AG04450 (cell line): Measurements from ENCODE around the gene DBX2. TPM values are rescaled to one million over a fixed set of nuclear protein-coding genes. Genes with fewer than 3 reads are reported as not detected.
A peak's percentile ranks its signal among the peaks of the same experiment; 100 is the strongest.

Source experiments
- CTCF ChIA-PET: fragments of 300-600, 350-600 bp; formaldehyde crosslinking; extraction: SDS; loops from one replicate; lab custom pipeline; 2022; ENCODE audit warnings: antibody characterized with exemption, inconsistent platforms; lab: Charles Lee
- POLR2A ChIA-PET: fragments of 350-600 bp; formaldehyde crosslinking; extraction: SDS; loops from one replicate; lab custom pipeline; 2021; ENCODE audit warnings: antibody characterized with exemption, inconsistent platforms; lab: Yijun Ruan, JAX
- DNase-seq: peaks from one replicate; pipeline ENCODE4 v3.0.0-alpha.2; 2011; ENCODE audit warnings: low read depth, low spot score
- H3K27ac ChIP-seq: one replicate; pipeline ENCODE4 v1.5.1; 2012; ENCODE audit warnings: low read depth, low read length, control low read depth
- H3K27me3 ChIP-seq: one replicate; pipeline ENCODE4 v1.6.0; 2012; ENCODE audit warnings: low read length; ENCODE audit not compliant: control insufficient read depth, insufficient read depth
- H3K4me3 ChIP-seq: 2 replicates; pipeline ENCODE4 v1.5.1; 2011; ENCODE audit warnings: mild to moderate bottlenecking, low read depth, low read length, control low read depth
- H3K9me3 ChIP-seq: 2 replicates; pipeline ENCODE4 v1.5.1; 2012; ENCODE audit warnings: low read length; ENCODE audit not compliant: control insufficient read depth, insufficient read depth
- polyA plus RNA-seq: library from polyadenylated mRNA; depleted of rRNA; stranded (reverse); fragments of >200 nt; gene quantifications from 2 replicates; pipeline ENCODE4 v1.2.3, GENCODE V29; 2011
- TF ChIP-seq, protein P1 (sequence below): IDR thresholded peaks from 2 replicates; pipeline ENCODE4 v1.5.1; 2011; ENCODE audit warnings: low read depth, low read length, control low read depth, inconsistent platforms

The DBX2 gene
- polyA plus RNA-seq, 1 experiment: not detected

- ChIA-PET POLR2A (no interaction called here), CTCF (no interaction called here)
- TF ChIP-seq, protein P1, sequence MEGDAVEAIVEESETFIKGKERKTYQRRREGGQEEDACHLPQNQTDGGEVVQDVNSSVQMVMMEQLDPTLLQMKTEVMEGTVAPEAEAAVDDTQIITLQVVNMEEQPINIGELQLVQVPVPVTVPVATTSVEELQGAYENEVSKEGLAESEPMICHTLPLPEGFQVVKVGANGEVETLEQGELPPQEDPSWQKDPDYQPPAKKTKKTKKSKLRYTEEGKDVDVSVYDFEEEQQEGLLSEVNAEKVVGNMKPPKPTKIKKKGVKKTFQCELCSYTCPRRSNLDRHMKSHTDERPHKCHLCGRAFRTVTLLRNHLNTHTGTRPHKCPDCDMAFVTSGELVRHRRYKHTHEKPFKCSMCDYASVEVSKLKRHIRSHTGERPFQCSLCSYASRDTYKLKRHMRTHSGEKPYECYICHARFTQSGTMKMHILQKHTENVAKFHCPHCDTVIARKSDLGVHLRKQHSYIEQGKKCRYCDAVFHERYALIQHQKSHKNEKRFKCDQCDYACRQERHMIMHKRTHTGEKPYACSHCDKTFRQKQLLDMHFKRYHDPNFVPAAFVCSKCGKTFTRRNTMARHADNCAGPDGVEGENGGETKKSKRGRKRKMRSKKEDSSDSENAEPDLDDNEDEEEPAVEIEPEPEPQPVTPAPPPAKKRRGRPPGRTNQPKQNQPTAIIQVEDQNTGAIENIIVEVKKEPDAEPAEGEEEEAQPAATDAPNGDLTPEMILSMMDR: no peak
- no peaks in the 10 kb centered on the region for H3K9me3 ChIP-seq
- no peak overlapping the region for H3K4me3 ChIP-seq
- no peak overlapping the region for H3K27ac ChIP-seq
- DNase-seq: no peak
- H3K27me3 ChIP-seq: no peaks in the 10 kb centered on the region
Observed at GRCh38 chr12:45065125-45065626, 14.3 kb upstream of the DBX2 start.

DNA sequence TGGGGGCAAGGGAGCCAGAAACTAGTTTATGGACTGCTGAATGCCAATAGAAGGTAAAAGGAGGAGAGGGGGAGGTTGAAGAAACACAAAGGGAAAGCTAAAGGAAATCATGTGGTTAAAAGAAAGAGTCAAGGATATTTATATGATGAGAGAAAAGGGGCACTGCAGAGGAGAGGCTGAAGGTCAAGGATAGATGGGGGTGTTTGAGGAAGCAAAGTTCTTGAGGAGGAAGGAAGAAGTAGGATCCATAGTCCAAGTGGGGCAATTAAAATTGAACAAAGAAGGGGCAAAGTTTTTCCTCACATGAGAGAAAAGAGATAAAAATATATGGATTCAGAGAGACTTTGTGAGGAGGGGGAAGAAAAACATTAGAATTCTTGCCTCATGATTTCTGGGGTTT lies 10.1 kb upstream of the DBX2 start:
- ChIA-PET POLR2A (no interaction called here), CTCF (no interaction called here)

GRCh38 chr12:45051572-45052125 lies 750 bp upstream of the DBX2 start:
- ChIA-PET CTCF (no interaction called here), POLR2A (no interaction called here)
- TF ChIP-seq, protein P1: no peak
- Histone ChIP-seq H3K4me3 (peak overlapping the region; percentile 45), H3K9me3 (no peaks in the 10 kb centered on the region), H3K27me3 (peaks cover 26% of the 10 kb centered on the region), H3K27ac (no peak overlapping the region)
- no peak for DNase-seq

More for the DNA sequence above, 10.1 kb upstream of the DBX2 start:
- TF ChIP-seq, protein P1: no peak
- DNase-seq: no peak
- Histone ChIP-seq H3K27ac (no peak overlapping the region), H3K9me3 (no peaks in the 10 kb centered on the region), H3K27me3 (no peaks in the 10 kb centered on the region), H3K4me3 (no peak overlapping the region)

DNA sequence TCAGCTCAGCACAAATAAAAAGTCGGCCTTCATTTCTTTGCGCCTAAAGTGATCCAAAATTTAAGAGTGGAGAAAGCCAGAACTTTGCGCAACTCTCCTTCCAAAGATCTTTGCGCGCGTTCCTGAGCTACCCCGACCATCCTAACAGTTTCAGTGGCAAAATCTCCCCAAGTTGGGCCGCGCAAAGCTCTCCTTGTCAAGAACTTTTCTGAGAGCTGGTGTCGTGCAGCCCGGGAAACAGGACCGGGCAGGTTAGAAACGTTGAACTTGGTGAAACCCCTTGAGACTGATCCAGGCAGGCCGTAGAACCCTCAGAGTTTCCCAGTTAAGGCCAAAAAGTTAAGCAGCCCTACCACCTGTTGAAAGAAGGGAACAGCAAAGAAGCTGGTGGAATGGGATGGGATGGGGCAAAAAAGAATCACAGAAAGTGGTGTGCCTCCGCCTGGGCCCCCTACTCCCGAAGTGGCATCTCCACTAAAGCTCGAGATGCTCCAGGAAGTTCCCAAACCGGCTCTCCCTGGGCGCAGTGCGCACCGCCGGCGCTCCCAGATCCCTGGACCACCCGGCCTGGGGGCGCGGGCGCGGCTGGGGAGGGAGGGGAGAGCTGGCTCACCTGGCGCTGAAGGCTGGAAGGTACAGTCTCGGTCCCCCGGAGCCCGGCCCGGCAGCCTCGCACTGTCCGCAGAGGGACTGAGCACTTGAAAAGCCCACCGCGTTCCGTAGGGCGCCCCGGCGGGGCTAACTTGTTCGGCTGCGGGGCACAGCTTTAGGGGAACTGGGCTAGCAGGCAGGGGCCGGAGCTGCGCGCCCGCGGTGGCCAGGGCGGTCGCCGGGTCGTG lies 768 bp downstream of the DBX2 start:
- no peak for DNase-seq
- Histone ChIP-seq H3K9me3 (no peaks in the 10 kb centered on the region), H3K27ac (no peak overlapping the region), H3K4me3 (no peak overlapping the region), H3K27me3 (peaks cover 26% of the 10 kb centered on the region)
- ChIA-PET CTCF (no interaction called here), POLR2A (no interaction called here)
- TF ChIP-seq, protein P1: no peak

DNA sequence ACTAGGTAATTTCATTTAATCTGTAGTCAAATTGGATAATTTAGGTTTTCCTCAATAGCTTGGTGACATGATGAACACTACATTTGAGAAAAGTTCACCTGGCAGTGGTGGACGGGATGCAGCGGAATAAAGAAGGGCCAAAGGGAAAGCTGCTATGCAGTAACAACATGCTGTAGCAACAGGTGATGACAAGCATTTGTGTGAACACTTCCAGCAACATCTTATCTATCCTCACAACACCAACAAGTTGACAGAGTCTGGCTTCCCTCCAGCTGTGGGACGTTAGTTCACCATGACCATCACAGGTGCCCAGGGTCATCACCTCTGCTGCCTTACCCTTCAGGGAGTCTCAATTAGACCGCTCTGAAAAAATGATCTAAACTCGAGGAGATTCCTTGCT lies 8.3 kb downstream of the DBX2 start:
- CTCF ChIA-PET: no interaction called here
- POLR2A ChIA-PET: no interaction called here

More for the DNA sequence above, 8.3 kb downstream of the DBX2 start:
- Histone ChIP-seq H3K9me3 (no peaks in the 10 kb centered on the region), H3K27me3 (no peaks in the 10 kb centered on the region), H3K4me3 (no peak overlapping the region), H3K27ac (no peak overlapping the region)
- TF ChIP-seq, protein P1: no peak
- no peak for DNase-seq
